ENCODE data around the gene EFCAB8.
A peak's percentile ranks its signal among the peaks of the same experiment; 100 is the strongest.

Gene EFCAB8

DNA sequence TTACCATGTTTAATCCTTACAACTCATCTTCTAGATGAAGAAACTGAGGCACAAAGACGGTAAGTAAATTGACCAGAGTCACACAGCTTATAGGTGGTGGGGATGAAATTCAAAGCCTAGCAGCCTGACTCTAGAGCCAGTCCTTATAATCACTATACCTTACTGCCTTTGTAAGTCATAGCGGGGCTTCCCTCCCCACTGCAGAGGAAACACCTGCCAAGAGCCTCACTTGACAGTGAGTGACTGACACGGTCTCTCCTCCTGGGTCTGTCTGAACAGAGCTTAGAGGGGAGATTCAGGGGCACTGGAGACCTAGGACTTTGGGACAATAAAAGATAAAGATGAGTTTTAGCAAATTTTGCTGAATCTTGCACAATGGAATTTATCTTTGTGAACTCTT lies 132.7 kb downstream of the EFCAB8 start:
- Histone ChIP-seq H3K4me3 (peak overlapping the region; percentile 33), H3K4me2 (peak overlapping the region; percentile 83), H3K27me3 (no peaks in the 10 kb centered on the region), H4K20me1 (no peaks in the 10 kb centered on the region), H3K36me3 (no peaks in the 10 kb centered on the region), H3K9me3 (peaks cover 20% of the 10 kb centered on the region), H3K9ac (peak overlapping the region; percentile 59; the same call in 1 of the 2 replicates), H3K4me1 (peaks cover 71% of the 10 kb centered on the region), H3K27ac (peak overlapping the region; percentile 90)
- no peak for TF ChIP-seq Cebpa-rat (IDR thresholded peaks at IDR 0.05)

DNA sequence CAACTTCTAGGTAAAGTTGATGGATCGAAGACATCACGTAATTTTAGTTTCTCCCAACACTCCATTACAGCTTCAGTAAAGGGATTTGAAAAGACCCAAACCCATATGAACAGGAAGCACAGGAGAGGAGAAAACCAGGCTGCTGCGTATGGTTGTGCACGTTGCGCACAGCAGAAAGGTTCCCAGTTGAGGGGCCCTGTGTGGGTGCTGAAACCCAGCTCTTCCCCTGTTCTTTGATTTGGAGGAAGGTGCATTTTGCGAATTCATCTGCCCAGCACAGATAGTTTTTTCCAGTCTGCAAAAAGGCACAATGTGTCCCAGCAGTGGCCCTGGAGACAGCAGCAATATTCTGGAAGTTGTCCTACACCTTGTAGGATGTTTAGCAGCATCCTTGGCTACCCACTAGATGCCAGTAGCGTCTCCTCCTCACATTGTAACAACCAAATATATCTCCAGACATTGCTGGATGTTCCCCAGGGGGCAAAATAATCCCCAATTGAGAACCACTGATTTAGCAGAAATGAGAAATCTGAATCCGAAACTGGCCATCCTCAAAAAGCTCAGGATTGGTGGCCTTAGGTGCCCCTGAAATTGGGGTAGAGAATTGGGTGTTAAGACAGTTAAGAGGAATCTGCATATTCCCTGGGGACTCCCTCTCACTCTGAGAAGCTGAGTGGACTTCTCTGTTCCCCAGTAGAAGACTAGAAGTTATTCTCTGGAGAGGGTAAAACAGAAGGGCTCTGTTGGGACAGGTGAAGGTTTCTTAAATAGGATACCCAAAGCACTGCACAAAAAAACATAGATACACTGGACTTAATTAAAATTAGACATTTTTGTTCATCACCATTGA lies 133.3 kb downstream of the EFCAB8 start:
- H3K27ac ChIP-seq, result peak overlapping the region; percentile 90
- H3K4me3 ChIP-seq, result peak overlapping the region; percentile 33
- H3K9me3 ChIP-seq, result peaks cover 20% of the 10 kb centered on the region
- H4K20me1 ChIP-seq, result no peaks in the 10 kb centered on the region
- TF ChIP-seq Cebpa-rat (IDR thresholded peaks at IDR 0.05), result no peak
- no peaks in the 10 kb centered on the region for H3K27me3 ChIP-seq
- peak overlapping the region; percentile 83 for H3K4me2 ChIP-seq
- peaks cover 64% of the 10 kb centered on the region for H3K4me1 ChIP-seq
- peak overlapping the region; percentile 59; the same call in 1 of the 2 replicates for H3K9ac ChIP-seq
- H3K36me3 ChIP-seq, result no peaks in the 10 kb centered on the region

DNA sequence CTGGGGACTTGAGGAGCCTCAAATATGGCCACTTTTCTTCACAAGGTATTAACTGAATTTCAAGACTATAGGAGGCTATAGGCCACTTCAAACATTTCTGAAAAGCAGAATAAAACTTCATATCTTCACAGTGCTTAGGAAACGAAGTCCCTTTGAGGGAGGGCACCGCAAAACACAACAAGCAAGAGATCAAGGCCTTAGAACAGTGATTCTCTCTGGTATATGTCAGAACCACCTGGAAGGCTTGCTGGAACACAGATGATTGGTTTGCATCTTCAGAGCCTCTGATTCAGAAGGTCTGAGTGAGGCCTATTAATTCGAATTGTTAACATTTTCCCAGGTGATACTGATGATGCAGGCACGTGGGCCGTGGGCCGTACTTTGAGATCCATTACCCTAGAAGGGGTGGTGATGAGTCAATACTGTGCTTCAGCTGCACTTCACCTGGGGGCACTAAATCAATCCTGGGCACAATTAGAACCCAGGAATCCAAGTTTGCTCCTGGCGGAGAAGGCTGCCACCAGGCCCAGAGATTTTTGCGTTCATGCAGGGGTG lies 134.8 kb downstream of the EFCAB8 start:
- Histone ChIP-seq H3K9ac (no peak overlapping the region; the same call in 1 of the 2 replicates), H4K20me1 (no peaks in the 10 kb centered on the region), H3K9me3 (peaks cover 20% of the 10 kb centered on the region), H3K27me3 (no peaks in the 10 kb centered on the region), H3K4me1 (peaks cover 50% of the 10 kb centered on the region), H3K36me3 (no peaks in the 10 kb centered on the region), H3K4me3 (no peak overlapping the region), H3K27ac (peak overlapping the region; percentile 90), H3K4me2 (peak overlapping the region; percentile 83)
- TF ChIP-seq Cebpa-rat (IDR thresholded peaks at IDR 0.05), result no peak

DNA sequence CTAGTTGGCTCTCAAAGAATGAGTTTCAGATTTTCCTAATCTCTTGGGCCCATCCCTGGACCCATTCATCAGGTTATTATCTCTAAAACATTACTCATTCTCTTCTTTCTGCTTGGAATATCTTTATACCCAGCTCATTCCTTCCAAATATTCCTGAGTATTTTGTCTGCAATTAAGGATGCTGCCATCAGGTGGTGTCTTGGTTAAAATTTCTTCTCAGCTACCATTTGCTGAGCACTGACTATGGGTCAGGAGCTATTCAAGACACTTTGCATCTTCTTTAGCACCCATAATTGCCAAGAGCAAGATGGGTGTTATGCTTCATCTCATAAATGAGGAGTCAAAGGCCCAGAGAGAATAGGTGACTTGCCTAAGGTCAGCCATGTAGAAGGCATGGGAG lies 137.1 kb downstream of the EFCAB8 start:
- Histone ChIP-seq H3K4me3 (no peak overlapping the region), H3K9ac (no peak overlapping the region), H3K36me3 (no peaks in the 10 kb centered on the region), H4K20me1 (no peaks in the 10 kb centered on the region), H3K9me3 (peaks cover 20% of the 10 kb centered on the region), H3K27ac (no peak overlapping the region), H3K4me1 (peaks cover 39% of the 10 kb centered on the region), H3K4me2 (no peak overlapping the region), H3K27me3 (no peaks in the 10 kb centered on the region)
- no peak for TF ChIP-seq Cebpa-rat (IDR thresholded peaks at IDR 0.05)

DNA sequence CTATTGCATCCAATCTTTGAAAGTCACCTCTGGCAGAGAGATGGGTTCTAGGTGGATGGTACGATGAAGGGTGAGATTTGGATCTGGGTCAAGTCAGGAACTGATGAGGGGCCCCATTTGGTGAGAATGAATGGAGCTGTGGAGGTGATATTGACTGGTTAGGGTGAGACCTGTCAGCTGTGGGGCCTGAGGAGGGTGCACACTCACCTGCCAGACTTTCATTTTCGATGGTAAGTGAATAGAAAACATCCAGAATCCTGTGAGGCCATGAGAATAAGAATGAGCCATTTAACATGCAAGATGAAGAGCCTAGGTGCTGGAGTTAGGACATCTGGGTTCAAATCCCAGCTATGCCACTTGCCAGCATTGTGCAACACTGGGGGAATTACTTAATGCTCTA lies 138.7 kb downstream of the EFCAB8 start:
- TF ChIP-seq Cebpa-rat (IDR thresholded peaks at IDR 0.05), result no peak
- no peak overlapping the region for H3K9ac ChIP-seq
- no peaks in the 10 kb centered on the region for H3K27me3 ChIP-seq
- H3K4me3 ChIP-seq, result no peak overlapping the region
- no peak overlapping the region for H3K4me2 ChIP-seq
- H3K4me1 ChIP-seq, result peaks cover 23% of the 10 kb centered on the region
- H3K9me3 ChIP-seq, result peaks cover 20% of the 10 kb centered on the region
- no peaks in the 10 kb centered on the region for H4K20me1 ChIP-seq
- H3K36me3 ChIP-seq, result no peaks in the 10 kb centered on the region
- no peak overlapping the region for H3K27ac ChIP-seq

DNA sequence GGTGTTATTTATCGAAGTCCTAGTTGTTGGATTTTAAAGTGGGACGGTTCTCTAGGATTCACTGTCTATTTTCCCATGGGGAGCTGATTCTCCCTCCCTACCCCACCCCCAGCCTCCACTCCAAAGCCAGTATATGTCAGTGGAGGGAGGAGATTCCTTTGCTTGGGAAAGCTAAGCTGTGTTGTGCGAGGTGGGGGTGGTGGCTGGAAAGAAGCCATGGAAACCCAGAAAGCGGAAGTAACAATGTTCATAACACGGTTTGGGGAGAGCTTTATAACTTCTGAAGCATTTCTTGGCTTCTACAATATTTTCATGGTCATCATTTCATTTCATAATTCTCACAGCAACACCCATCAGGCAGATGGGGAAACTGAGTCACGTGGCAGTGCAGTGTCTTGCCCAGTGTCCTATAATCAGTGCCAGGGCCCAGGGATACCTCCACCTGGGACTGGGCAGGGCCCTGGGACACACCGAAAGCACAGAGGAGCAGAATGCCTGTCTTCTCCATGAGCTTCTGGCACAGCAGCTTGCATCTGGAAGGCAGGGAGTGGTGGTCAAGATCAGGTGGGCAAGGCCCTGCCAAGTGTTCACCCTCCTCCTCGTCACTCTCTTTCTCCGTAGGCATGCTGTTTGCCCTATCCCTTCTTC lies 141.0 kb downstream of the EFCAB8 start:
- Histone ChIP-seq H3K4me1 (peaks cover 6% of the 10 kb centered on the region), H3K9ac (no peak overlapping the region), H3K4me3 (no peak overlapping the region), H3K36me3 (no peaks in the 10 kb centered on the region), H3K4me2 (peak overlapping the region; percentile 28; the same call in 1 of the 2 replicates), H3K9me3 (peaks cover 16% of the 10 kb centered on the region), H3K27me3 (no peaks in the 10 kb centered on the region), H3K27ac (no peak overlapping the region), H4K20me1 (no peaks in the 10 kb centered on the region)
- TF ChIP-seq Cebpa-rat (IDR thresholded peaks at IDR 0.05), result no peak

DNA sequence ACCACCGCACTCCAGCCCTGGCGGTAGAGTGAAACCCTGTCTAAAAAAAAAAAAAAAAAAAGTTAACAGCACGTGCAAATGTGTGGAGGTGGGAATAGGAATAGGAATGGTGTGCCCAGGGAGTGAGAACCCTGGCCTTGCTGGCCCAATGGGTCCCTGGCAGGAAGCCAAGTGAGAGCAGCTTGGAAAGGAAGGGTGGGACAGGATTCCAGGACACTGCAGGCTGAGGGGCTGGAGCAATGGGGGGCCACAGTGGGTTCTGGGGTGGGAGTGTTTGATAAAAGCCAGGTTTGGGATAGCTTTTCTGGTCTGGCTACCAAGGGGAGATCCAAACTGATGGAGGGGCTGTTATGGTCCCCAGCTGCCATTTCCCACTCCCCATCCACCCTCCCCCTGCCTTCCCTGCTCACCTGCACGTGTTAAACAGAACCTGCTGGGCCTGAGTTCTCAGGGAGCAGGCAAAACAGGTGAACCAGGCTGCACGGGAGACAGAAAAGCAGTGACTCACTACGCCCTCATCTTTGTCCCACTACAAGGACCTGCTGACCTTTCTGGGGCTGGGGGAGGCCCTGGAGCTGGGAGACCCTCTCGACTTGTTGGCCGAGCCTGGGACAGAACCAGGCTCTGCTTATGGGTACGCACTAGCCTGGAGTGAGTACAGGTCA lies 142.2 kb downstream of the EFCAB8 start:
- Histone ChIP-seq H3K4me2 (no peak overlapping the region), H4K20me1 (no peaks in the 10 kb centered on the region), H3K4me1 (peaks cover 6% of the 10 kb centered on the region), H3K36me3 (no peaks in the 10 kb centered on the region), H3K9me3 (peaks cover 4% of the 10 kb centered on the region), H3K4me3 (no peak overlapping the region), H3K9ac (no peak overlapping the region), H3K27ac (no peak overlapping the region), H3K27me3 (no peaks in the 10 kb centered on the region)
- TF ChIP-seq Cebpa-rat (IDR thresholded peaks at IDR 0.05), result no peak

DNA sequence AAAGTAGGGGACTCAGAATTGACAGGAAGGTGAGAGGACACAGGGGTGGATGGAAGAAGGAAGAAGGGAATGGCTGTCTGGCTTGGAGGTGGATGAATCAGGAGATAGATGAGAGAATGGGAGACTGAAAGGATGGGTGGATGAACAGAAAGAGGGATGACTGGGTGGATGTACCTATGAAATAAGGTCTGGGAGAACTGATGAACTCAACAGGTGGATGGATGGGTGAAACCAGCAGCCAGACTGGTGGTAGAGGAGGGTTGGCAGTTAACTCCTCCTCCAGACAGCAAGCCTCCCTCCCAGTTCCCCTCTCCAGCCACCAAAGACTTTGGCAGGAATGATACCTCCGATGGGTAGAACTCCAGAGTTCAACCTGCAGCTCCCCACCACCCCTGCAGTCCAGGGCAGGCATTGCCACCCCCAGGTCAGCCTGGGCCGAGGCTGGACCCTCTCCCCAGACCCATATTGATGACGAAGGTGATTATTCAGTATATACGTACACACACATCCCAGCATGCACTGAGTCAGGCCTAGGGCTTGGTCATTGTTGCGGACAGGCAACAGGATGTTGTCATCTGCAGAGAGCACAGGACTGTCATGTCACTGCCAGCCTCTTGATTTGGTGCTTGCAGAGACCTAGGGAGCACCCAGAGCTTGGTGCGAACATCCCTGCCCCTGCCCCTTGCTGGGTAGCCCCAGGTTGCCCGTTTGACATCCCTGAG lies 143.5 kb downstream of the EFCAB8 start:
- Histone ChIP-seq H3K36me3 (no peaks in the 10 kb centered on the region), H3K9me3 (no peaks in the 10 kb centered on the region), H4K20me1 (no peaks in the 10 kb centered on the region), H3K4me3 (no peak overlapping the region), H3K4me1 (peaks cover 6% of the 10 kb centered on the region), H3K4me2 (no peak overlapping the region), H3K27me3 (no peaks in the 10 kb centered on the region; the same call in 1 of the 2 replicates), H3K9ac (no peak overlapping the region), H3K27ac (no peak overlapping the region)
- no peak for TF ChIP-seq Cebpa-rat (IDR thresholded peaks at IDR 0.05)

DNA sequence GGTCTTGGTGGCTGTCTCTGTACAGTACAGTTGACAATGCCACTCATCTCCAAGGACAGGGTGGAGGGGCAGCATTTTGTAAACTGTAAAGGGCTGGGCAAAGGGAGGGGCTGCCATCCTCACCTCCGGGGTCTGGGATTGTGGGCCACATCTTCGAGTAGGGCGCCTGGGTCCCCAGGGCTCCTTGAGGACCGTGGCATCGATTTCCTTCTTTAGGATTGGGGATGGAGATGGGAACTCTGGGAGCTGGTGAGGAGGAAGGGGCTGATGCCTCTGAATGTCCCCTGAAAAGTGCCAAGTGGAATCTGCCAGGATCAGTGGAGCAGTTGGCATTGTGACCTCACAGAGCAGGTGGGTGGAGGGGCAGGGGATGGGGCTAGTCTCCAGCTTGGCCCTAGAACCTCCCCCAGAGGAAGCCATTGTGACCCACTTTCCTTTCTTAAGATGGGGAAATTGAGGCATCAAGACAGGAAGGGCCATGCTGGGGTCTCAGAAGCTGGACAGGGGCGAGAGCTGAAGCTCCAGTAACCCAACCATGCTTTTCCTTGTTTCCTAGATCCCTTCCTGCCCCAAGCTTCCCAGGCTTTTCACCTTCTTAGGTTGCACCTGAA lies 145.5 kb downstream of the EFCAB8 start, which contains the start of gene SUN5:
Gene SUN5, minus strand, starts transcription at position 293 of the 611 bp plus-strand sequence. Its CDS starts 93 bp downstream, at position 200.
- Histone ChIP-seq H4K20me1 (no peaks in the 10 kb centered on the region), H3K4me3 (no peak within 1 kb of the TSS), H3K4me2 (no peak within 1 kb of the TSS), H3K9me3 (no peaks in the 10 kb centered on the region), H3K27me3 (no peaks in the 10 kb centered on the region; the same call in 1 of the 2 replicates), H3K27ac (no peak within 1 kb of the TSS), H3K36me3 (no peaks in the 10 kb centered on the region), H3K9ac (no peak within 1 kb of the TSS), H3K4me1 (peaks cover 21% of the 10 kb centered on the region)
- no peak for TF ChIP-seq Cebpa-rat (IDR thresholded peaks at IDR 0.05)

Data from BLaER1 (cell line).